GM21737 (cell line): Measurements from ENCODE around the gene DOK4.
"Not testable (repeated sequence)": the region's sequence is repeated elsewhere in the genome, so short reads cannot be mapped to it uniquely, and the experiment has no call there.

Experiments used
- ATAC-seq: cut with Tn5 transposase; IDR thresholded peaks from one replicate; pipeline ENCODE4 v1.9.1; 2021; ENCODE audit warnings: mild to moderate bottlenecking, moderate library complexity; ENCODE audit not compliant: unreplicated experiment

Gene DOK4

GRCh38 chr16:57452021-57452420 lies 34.3 kb downstream of the DOK4 start:
- ATAC-seq: no peak

- ATAC-seq: peak; percentile 98
Measured at GRCh38 chr16:57447186-57447962, 38.9 kb downstream of the DOK4 start, which contains the start of the genes CIAPIN1 and COQ9. Gene CIAPIN1, minus strand, starts transcription at chr16:57447385. Its CDS starts 6,457 bp downstream, at chr16:57440928. Gene COQ9, plus strand, starts transcription at chr16:57447479. Its CDS starts 27 bp downstream, at chr16:57447506.

- ATAC-seq: peak; percentile 18
Measured at GRCh38 chr16:57446531-57447185, 39.6 kb downstream of the DOK4 start.

- no peak for ATAC-seq
Measured at GRCh38 chr16:57445510-57445909, 40.8 kb downstream of the DOK4 start.

- ATAC-seq: no peak
Measured at GRCh38 chr16:57444711-57445110, 41.6 kb downstream of the DOK4 start.

- not testable (repeated sequence) for ATAC-seq
Measured at GRCh38 chr16:57440551-57440950, 45.7 kb downstream of the DOK4 start.

- ATAC-seq: not testable (repeated sequence)
Measured at GRCh38 chr16:57439947-57440346, 46.3 kb downstream of the DOK4 start.

- no peak for ATAC-seq
Measured at GRCh38 chr16:57435838-57436237, 50.5 kb downstream of the DOK4 start.

- ATAC-seq: no peak
Measured at GRCh38 chr16:57434003-57434402, 52.3 kb downstream of the DOK4 start.

- ATAC-seq: no peak
Measured at GRCh38 chr16:57432989-57433388, 53.3 kb downstream of the DOK4 start.

GRCh38 chr16:57432505-57432904 lies 53.8 kb downstream of the DOK4 start:
- ATAC-seq: no peak

GRCh38 chr16:57430955-57431354 lies 55.3 kb downstream of the DOK4 start:
- ATAC-seq: no peak

- ATAC-seq: no peak
Measured at GRCh38 chr16:57427824-57428223, 58.5 kb downstream of the DOK4 start.

- ATAC-seq: no peak
Measured at GRCh38 chr16:57427307-57427706, 59.0 kb downstream of the DOK4 start.

GRCh38 chr16:57426356-57426755 lies 59.9 kb downstream of the DOK4 start:
- ATAC-seq: no peak

- no peak for ATAC-seq
Measured at GRCh38 chr16:57424583-57424982, 61.7 kb downstream of the DOK4 start.

- ATAC-seq: no peak
Measured at GRCh38 chr16:57423152-57423551, 63.1 kb downstream of the DOK4 start.

- no peak for ATAC-seq
Measured at GRCh38 chr16:57422026-57422944, 64.0 kb downstream of the DOK4 start.
